ENCODE data around the gene NT5DC3.

NT5DC3 gene

GRCh38 chr12:103821773-103822172 is 19.3 kb downstream of the NT5DC3 start:
- no peak overlapping the region for H2BK120ac ChIP-seq (ENCODE audit: low read depth, low read length)
- H2AK5ac ChIP-seq (ENCODE audit: low read depth, low read length), result no peak overlapping the region
- H3K4me1 ChIP-seq (ENCODE audit: control insufficient read depth in 2 of 2, insufficient read depth in 1 of 2, low read depth in 1 of 2, low read length in 2 of 2), result peaks cover 0 to 2% of the 10 kb centered on the region in 2 donors
- H3K4me2 ChIP-seq (ENCODE audit: insufficient read depth, low read length, poor library complexity, severe bottlenecking), result no peak overlapping the region
- no peak overlapping the region for H3K27ac ChIP-seq (replicated peaks; ENCODE audit: low read length)
- H2BK5ac ChIP-seq (ENCODE audit: low read length), result no peak overlapping the region
- no peak overlapping the region for H3K14ac ChIP-seq (ENCODE audit: low read length)
- no peak overlapping the region for H3K18ac ChIP-seq (ENCODE audit: low read length)
- WGBS, 2 donors (ENCODE audit: extremely low coverage in 2 of 2, insufficient read length in 2 of 2, insufficient replicate concordance in 1 of 2), result no CpG with 5 or more reads among the region's 1 CpG
- H4K8ac ChIP-seq (ENCODE audit: low read depth, low read length), result no peak overlapping the region
- no peak overlapping the region for H3K23ac ChIP-seq (ENCODE audit: low read depth, low read length, poor library complexity)
- no peaks in the 10 kb centered on the region for H3K36me3 ChIP-seq (replicated peaks in 1 of 2; ENCODE audit: control insufficient read depth in 2 of 2, insufficient read depth in 2 of 2, low read length in 2 of 2)
- no peak for DNase-seq (ENCODE audit: low spot score)
- H3K9me3 ChIP-seq (replicated peaks in 1 of 2; ENCODE audit: control insufficient read depth in 2 of 2, insufficient read depth in 1 of 2, low read depth in 1 of 2, low read length in 2 of 2), result peaks cover 6 to 11% of the 10 kb centered on the region in 2 donors
- no peak overlapping the region for H3K4me3 ChIP-seq (ENCODE audit: low read length in 2 of 2)
- H3K27me3 ChIP-seq (ENCODE audit: control insufficient read depth in 3 of 3, insufficient read depth in 3 of 3, low read depth in 1 of 3, low read length in 3 of 3), result no peaks in the 10 kb centered on the region
- H3K4ac ChIP-seq (ENCODE audit: low read length), result no peak overlapping the region
- no peak overlapping the region for H2BK12ac ChIP-seq (ENCODE audit: low read length)
- H4K91ac ChIP-seq (ENCODE audit: low read depth, low read length, poor library complexity), result no peak overlapping the region
- no peak overlapping the region for H3K9ac ChIP-seq (ENCODE audit: low read depth, low read length, poor library complexity)
- no peak overlapping the region for H2AFZ ChIP-seq (ENCODE audit: low read length)
- H2BK15ac ChIP-seq (ENCODE audit: low read length), result no peak overlapping the region
- H3K79me1 ChIP-seq (ENCODE audit: low read depth, low read length), result no peaks in the 10 kb centered on the region

GRCh38 chr12:103820881-103821489 is 20.0 kb downstream of the NT5DC3 start:
- no CpG with 5 or more reads among the region's 3 CpGs for whole genome bisulfite sequencing, 2 donors (ENCODE audit: extremely low coverage in 2 of 2, insufficient read length in 2 of 2, insufficient replicate concordance in 1 of 2)
- Histone ChIP-seq H2BK120ac (ENCODE audit: low read depth, low read length) (no peak overlapping the region), H3K27me3 (ENCODE audit: control insufficient read depth in 3 of 3, insufficient read depth in 3 of 3, low read depth in 1 of 3, low read length in 3 of 3) (no peaks in the 10 kb centered on the region), H2BK15ac (ENCODE audit: low read length) (no peak overlapping the region), H4K91ac (ENCODE audit: low read depth, low read length, poor library complexity) (no peak overlapping the region), H3K36me3 (replicated peaks in 1 of 2; ENCODE audit: control insufficient read depth in 2 of 2, insufficient read depth in 2 of 2, low read length in 2 of 2) (no peaks in the 10 kb centered on the region), H3K4me1 (ENCODE audit: control insufficient read depth in 2 of 2, insufficient read depth in 1 of 2, low read depth in 1 of 2, low read length in 2 of 2) (peaks cover 0 to 2% of the 10 kb centered on the region in 2 donors), H3K79me1 (ENCODE audit: low read depth, low read length) (no peaks in the 10 kb centered on the region), H3K14ac (ENCODE audit: low read length) (no peak overlapping the region), H2BK5ac (ENCODE audit: low read length) (no peak overlapping the region), H3K9ac (ENCODE audit: low read depth, low read length, poor library complexity) (no peak overlapping the region), H3K4ac (ENCODE audit: low read length) (no peak overlapping the region), H2BK12ac (ENCODE audit: low read length) (no peak overlapping the region), H3K4me3 (ENCODE audit: low read length in 2 of 2) (no peak overlapping the region), H3K4me2 (ENCODE audit: insufficient read depth, low read length, poor library complexity, severe bottlenecking) (no peak overlapping the region), H2AFZ (ENCODE audit: low read length) (no peak overlapping the region), H3K9me3 (replicated peaks in 1 of 2; ENCODE audit: control insufficient read depth in 2 of 2, insufficient read depth in 1 of 2, low read depth in 1 of 2, low read length in 2 of 2) (peaks cover 6 to 11% of the 10 kb centered on the region in 2 donors), H2AK5ac (ENCODE audit: low read depth, low read length) (no peak overlapping the region), H3K23ac (ENCODE audit: low read depth, low read length, poor library complexity) (peak overlapping the region; percentile 29), H3K27ac (replicated peaks; ENCODE audit: low read length) (no peak overlapping the region), H3K18ac (ENCODE audit: low read length) (no peak overlapping the region), H4K8ac (ENCODE audit: low read depth, low read length) (no peak overlapping the region)
- no peak for DNase-seq (ENCODE audit: low spot score)

- Histone ChIP-seq H3K9ac (ENCODE audit: low read depth, low read length, poor library complexity) (no peak overlapping the region), H3K79me1 (ENCODE audit: low read depth, low read length) (no peaks in the 10 kb centered on the region), H2BK5ac (ENCODE audit: low read length) (no peak overlapping the region), H2BK12ac (ENCODE audit: low read length) (no peak overlapping the region), H3K14ac (ENCODE audit: low read length) (no peak overlapping the region), H2AFZ (ENCODE audit: low read length) (no peak overlapping the region), H2BK15ac (ENCODE audit: low read length) (no peak overlapping the region), H3K4me3 (ENCODE audit: low read length in 2 of 2) (no peak overlapping the region), H4K8ac (ENCODE audit: low read depth, low read length) (no peak overlapping the region), H3K9me3 (replicated peaks in 1 of 2; ENCODE audit: control insufficient read depth in 2 of 2, insufficient read depth in 1 of 2, low read depth in 1 of 2, low read length in 2 of 2) (peaks cover 6 to 11% of the 10 kb centered on the region in 2 donors), H3K23ac (ENCODE audit: low read depth, low read length, poor library complexity) (no peak overlapping the region), H3K27me3 (ENCODE audit: control insufficient read depth in 3 of 3, insufficient read depth in 3 of 3, low read depth in 1 of 3, low read length in 3 of 3) (no peaks in the 10 kb centered on the region), H3K4me1 (ENCODE audit: control insufficient read depth in 2 of 2, insufficient read depth in 1 of 2, low read depth in 1 of 2, low read length in 2 of 2) (peaks cover 0 to 2% of the 10 kb centered on the region in 2 donors), H3K27ac (replicated peaks; ENCODE audit: low read length) (no peak overlapping the region), H3K18ac (ENCODE audit: low read length) (no peak overlapping the region), H2AK5ac (ENCODE audit: low read depth, low read length) (no peak overlapping the region), H3K4me2 (ENCODE audit: insufficient read depth, low read length, poor library complexity, severe bottlenecking) (no peak overlapping the region), H4K91ac (ENCODE audit: low read depth, low read length, poor library complexity) (no peak overlapping the region), H3K4ac (ENCODE audit: low read length) (no peak overlapping the region), H3K36me3 (replicated peaks in 1 of 2; ENCODE audit: control insufficient read depth in 2 of 2, insufficient read depth in 2 of 2, low read length in 2 of 2) (no peaks in the 10 kb centered on the region), H2BK120ac (ENCODE audit: low read depth, low read length) (no peak overlapping the region)
- DNase-seq (ENCODE audit: low spot score), result no peak
Observed at GRCh38 chr12:103820361-103820760, 20.7 kb downstream of the NT5DC3 start.

- Histone ChIP-seq H3K4me2 (ENCODE audit: insufficient read depth, low read length, poor library complexity, severe bottlenecking) (no peak overlapping the region), H2BK120ac (ENCODE audit: low read depth, low read length) (no peak overlapping the region), H3K4me3 (ENCODE audit: low read length in 2 of 2) (no peak overlapping the region), H2BK15ac (ENCODE audit: low read length) (no peak overlapping the region), H3K9ac (ENCODE audit: low read depth, low read length, poor library complexity) (no peak overlapping the region), H2AK5ac (ENCODE audit: low read depth, low read length) (no peak overlapping the region), H3K14ac (ENCODE audit: low read length) (no peak overlapping the region), H2BK5ac (ENCODE audit: low read length) (no peak overlapping the region), H3K27ac (replicated peaks; ENCODE audit: low read length) (no peak overlapping the region), H3K18ac (ENCODE audit: low read length) (no peak overlapping the region), H2BK12ac (ENCODE audit: low read length) (no peak overlapping the region), H3K27me3 (ENCODE audit: control insufficient read depth in 3 of 3, insufficient read depth in 3 of 3, low read depth in 1 of 3, low read length in 3 of 3) (no peaks in the 10 kb centered on the region), H3K4ac (ENCODE audit: low read length) (no peak overlapping the region), H3K4me1 (ENCODE audit: control insufficient read depth in 2 of 2, insufficient read depth in 1 of 2, low read depth in 1 of 2, low read length in 2 of 2) (peaks cover 0 to 2% of the 10 kb centered on the region in 2 donors), H4K91ac (ENCODE audit: low read depth, low read length, poor library complexity) (no peak overlapping the region), H3K9me3 (replicated peaks in 1 of 2; ENCODE audit: control insufficient read depth in 2 of 2, insufficient read depth in 1 of 2, low read depth in 1 of 2, low read length in 2 of 2) (peaks cover 6 to 11% of the 10 kb centered on the region in 2 donors), H3K36me3 (replicated peaks in 1 of 2; ENCODE audit: control insufficient read depth in 2 of 2, insufficient read depth in 2 of 2, low read length in 2 of 2) (no peaks in the 10 kb centered on the region), H2AFZ (ENCODE audit: low read length) (no peak overlapping the region), H3K23ac (ENCODE audit: low read depth, low read length, poor library complexity) (no peak overlapping the region), H4K8ac (ENCODE audit: low read depth, low read length) (no peak overlapping the region), H3K79me1 (ENCODE audit: low read depth, low read length) (no peaks in the 10 kb centered on the region)
- WGBS, 2 donors (ENCODE audit: extremely low coverage in 2 of 2, insufficient read length in 2 of 2, insufficient replicate concordance in 1 of 2), result no CpG with 5 or more reads among the region's 2 CpGs
- DNase-seq (ENCODE audit: low spot score), result no peak
Observed at GRCh38 chr12:103819892-103820291, 21.1 kb downstream of the NT5DC3 start.
